ENCODE data around the gene TMEM140.
"Not testable (repeated sequence)": the region's sequence is repeated elsewhere in the genome, so short reads cannot be mapped to it uniquely, and the experiment has no call there.

TMEM140 gene

DNA sequence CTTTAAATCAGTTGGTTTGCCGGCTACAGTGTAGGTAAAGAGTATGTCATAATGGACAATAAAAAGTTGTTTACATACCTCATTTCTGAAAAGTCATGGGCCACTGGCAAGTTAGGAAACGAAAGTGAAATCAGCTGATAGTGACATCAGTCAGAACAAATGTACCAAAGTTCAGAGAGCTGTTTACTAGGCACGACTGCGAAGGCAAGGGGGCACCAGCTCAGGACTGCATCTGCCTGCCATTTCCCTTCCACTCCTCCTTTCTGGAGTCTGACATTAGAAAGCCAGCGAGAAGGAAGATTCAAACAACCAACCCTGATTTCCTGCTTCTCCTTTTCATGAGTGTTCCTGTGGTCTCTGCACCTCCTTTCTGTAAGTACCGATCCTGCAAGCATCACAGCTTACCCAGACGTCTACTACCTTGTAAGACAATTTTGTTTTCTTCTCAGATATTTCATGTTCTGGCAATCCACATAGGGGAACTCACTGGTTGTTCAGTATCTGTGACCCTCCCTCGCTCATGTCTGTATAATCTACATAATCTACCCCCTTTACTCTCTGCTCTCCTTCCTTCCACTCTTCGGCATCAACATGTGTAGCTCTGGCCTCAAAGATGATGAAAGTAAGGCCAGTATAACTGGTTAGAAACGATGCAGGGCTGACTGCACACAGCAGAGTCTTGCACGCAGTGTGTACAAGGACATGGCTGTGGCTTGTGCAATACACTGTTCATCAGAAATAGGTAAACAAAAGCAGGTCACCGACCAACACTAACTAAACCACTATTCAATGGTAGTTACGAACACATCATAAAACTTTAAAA lies at the start of gene TMEM140:
TSS of gene TMEM140 (plus strand) at position 174 of the 823 bp plus-strand sequence. CDS start 16,370 bp downstream, outside the sequence.
- peak; percentile 8 for DNase-seq (ENCODE audit: low read depth)
- H3K4me3 ChIP-seq (ENCODE audit: low read depth, low read length): no peak within 1 kb of the TSS

DNA sequence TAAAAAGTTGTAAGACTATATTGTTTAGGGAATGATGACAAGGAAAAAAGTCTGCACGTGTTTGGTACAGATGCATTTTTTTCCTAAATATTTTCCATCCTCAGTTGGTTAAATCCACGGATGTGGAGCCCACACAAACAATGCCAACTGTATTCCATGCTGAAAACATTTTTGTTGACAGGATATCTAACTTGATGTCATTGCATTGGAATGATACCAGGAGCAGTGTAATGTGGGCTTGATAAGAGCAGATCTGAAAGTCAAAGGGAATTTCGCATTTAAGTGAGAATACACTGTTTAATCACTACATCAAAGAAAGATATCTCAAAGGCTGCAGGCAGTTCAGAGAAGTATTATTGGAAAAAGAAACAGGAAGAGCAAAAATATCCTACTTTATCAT lies 49.5 kb upstream of the TMEM140 start:
- H3K4me3 ChIP-seq (ENCODE audit: low read depth, low read length): no peak overlapping the region
- DNase-seq (ENCODE audit: low read depth): no peak

DNA sequence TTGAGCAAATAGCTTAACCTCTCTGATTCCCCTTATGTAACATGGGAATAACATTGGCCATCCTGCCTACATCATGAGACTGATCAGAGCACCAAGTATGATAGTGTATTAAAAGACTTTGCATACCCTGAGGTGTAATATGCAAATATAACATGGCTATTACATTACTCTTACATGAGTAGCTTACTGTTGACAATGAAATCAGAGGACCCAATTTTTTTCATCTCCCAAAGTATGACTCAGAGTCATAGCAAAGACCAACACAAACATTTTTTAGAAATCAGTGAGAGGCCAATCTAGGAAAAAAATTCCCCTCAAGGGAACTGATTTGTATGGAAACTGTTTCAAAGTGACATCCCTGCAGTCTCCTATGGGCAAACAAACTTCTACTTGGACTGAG lies 47.0 kb upstream of the TMEM140 start:
- no peak for DNase-seq (ENCODE audit: low read depth)
- no peak overlapping the region for H3K4me3 ChIP-seq (ENCODE audit: low read depth, low read length)

DNA sequence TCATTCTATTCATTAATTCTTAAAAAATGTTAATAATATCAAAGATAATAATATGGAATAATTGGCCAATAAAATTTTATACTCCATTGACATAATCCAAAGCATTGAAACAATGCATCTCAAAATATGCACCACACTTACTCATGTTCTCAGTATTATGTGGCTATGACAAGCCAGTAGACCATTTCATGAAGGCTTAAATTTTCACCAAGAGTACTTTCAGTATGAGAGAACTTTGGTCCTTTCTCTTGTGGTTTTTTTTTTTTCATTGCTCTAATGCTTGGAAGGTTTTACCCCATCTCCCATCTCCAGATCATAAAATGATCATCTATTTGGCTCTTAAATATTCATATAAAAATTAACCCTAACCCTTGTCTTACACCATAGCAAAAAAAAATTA lies 45.5 kb upstream of the TMEM140 start:
- DNase-seq (ENCODE audit: low read depth): no peak
- H3K4me3 ChIP-seq (ENCODE audit: low read depth, low read length): no peak overlapping the region

DNA sequence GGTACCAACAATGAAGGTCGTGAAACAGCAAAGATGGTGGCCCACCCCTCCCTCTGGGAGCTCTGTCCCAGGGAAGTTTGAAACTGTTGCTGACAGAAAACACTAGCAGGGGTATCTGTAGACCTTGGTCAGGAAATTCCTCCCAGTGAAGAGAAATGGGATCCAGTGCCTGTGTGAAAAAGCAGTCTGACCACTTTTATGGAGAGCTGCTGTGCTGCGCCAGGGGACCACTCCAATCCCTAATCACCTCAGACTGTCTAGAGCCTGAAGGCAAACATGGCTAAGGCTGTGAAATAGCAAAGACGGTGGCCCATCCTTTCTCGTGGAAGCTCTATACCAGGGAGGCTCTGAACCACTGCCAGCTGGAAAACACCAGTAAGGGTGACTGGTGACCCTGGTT lies 38.3 kb upstream of the TMEM140 start:
- H3K4me3 ChIP-seq (ENCODE audit: low read depth, low read length): no peak overlapping the region
- DNase-seq (ENCODE audit: low read depth): no peak

DNA sequence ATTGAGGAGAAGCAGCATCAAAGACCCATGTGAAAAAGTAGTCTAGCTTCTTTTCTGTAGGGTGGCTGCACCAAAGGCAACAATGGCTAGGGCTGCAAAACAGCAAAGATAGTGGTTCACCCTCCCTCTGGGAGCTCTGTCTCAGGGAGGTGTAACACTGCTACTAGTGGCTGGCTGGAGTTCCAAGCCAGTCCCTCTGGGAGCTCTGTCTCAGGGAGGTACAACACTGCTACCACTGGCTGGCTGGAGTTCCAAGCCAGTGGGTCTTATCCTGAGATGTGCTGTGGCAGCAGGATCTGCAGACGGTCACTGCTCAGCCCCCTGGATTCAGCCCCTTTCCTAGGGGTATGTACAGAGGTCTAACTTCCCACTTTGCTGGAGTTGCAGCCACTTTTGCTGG lies 37.9 kb upstream of the TMEM140 start:
- no peak overlapping the region for H3K4me3 ChIP-seq (ENCODE audit: low read depth, low read length)
- no peak for DNase-seq (ENCODE audit: low read depth)

DNA sequence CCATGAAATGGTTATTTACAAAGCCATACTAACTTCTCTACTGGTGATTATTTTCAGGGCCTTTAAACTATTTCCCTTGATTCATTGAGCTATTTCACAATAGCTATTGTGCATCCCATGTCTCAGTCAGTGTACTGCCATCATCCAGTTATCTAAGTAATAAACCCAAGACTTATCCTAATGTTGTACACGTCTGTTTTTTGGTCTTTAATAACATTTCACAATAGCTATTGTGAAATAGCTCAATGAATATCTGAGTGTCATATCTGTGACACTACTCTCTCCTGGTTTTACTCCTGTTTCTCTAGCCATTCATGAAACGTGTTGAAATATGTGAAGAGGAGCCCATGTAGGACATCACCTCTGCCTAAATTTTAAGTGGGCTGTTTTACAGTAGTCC lies 36.5 kb upstream of the TMEM140 start:
- H3K4me3 ChIP-seq (ENCODE audit: low read depth, low read length): no peak overlapping the region
- no peak for DNase-seq (ENCODE audit: low read depth)

DNA sequence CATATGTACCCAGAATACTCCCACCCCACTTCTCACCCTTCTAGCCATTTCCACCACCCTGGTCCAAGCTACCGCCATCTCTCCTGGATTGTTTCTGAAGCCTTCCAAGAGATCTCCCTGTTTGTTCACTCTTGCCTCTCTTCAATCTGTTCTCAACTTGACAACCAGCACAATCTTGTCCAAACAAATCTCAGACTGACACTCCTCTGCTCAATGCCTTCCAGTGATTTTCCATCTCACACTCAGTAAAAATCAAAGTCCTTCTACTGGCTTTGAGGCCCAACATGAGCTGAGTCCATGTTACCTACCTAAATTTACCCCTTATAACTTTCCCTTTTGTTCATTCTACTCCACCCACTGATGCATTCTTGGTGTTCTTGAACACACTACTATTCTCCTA lies 33.2 kb upstream of the TMEM140 start:
- no peak for DNase-seq (ENCODE audit: low read depth)
- no peak overlapping the region for H3K4me3 ChIP-seq (ENCODE audit: low read depth, low read length)

DNA sequence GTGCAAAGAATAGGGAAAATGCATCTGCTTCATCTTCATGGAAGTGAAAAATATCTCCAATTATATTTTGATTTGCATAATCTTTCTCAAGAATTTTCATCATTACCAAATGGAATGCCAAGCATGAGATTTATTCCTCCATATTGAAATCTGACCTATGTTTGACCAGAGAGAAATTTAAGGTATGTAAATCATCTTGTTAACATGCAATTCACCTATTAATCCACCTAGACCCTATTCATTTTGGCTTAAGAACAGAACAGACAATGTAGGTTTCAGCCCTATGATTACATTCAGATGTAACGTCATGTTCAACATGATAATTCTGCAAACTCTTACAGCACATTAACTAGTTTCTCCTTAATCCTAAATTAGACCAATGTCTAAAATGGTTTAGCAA lies 30.8 kb upstream of the TMEM140 start:
- DNase-seq (ENCODE audit: low read depth): no peak
- no peak overlapping the region for H3K4me3 ChIP-seq (ENCODE audit: low read depth, low read length)

DNA sequence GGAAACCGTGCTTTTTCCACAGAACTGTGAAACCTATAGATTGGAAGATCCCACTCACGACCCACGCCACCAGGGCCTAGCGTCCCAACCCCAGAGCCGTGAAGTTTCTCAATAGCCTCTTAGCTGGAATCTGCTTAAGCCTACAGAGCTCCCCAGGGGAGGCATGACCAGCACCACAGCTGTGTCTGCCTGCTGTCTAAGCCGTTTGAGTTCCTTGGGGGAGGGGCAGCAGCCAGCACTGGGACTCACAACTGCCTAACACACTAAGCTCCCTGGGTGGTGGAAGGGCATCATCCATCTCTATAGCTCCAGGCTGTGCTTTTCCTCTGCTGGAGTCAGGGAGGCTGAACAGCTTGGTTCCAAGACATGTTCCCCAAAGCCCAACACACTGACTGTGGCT lies 26.0 kb upstream of the TMEM140 start:
- no peak for DNase-seq (ENCODE audit: low read depth)
- H3K4me3 ChIP-seq (ENCODE audit: low read depth, low read length): no peak overlapping the region

DNA sequence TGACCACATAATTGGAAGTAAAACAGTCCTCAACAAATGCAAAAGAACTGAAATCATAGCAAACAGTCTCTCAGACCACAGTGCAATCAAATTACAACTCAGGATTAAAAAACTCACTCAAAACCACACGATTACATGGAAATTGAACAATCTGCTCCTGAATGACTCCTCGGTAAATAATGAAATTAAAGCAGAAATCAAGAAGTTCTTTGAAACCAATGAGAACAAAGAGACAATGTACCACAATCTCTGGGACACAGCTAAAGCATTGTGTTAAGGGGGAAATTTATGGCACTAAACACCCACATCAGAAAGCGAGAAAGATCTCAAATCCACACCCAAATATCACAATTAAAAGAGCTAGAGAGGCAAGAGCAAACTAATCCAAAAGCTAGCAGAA lies 23.2 kb upstream of the TMEM140 start:
- not testable (repeated sequence) for H3K4me3 ChIP-seq (ENCODE audit: low read depth, low read length); DNase-seq (ENCODE audit: low read depth)

DNA sequence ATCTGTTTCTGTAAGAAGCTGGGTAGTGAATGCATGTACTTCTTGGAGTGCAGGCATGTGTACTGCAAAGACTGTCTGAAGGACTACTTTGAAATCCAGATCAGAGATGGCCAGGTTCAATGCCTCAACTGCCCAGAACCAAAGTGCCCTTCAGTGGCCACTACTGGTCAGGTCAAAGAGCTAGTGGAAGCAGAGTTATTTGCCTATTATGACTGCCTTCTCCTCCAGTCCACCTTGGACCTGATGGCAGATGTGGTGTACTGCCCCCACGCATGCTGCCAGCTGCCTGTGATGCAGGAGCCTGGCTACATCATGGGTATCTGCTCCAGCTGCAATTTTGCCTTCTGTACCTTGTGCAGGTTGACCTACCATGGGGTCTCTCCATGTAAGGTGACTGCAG lies 18.9 kb upstream of the TMEM140 start:
- DNase-seq (ENCODE audit: low read depth): no peak

DNA sequence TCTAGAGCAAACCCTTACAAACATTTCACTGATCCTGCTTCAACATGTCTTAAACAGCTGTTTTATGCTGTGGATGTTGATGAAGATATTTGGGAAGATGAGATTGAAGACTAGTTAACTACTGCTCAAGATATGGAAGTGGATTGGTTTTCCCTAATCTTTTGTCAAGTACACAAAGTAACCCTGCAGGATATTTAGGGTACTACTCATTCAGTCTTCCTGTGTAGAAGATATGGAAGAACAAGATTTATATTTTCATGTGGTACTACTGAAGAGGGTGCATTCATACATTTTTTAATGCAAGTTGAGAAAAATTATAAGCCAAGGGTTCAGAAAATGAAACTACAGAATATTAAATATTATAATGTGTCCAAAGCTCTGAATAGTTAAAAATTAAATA lies 18.3 kb upstream of the TMEM140 start:
- H3K4me3 ChIP-seq (ENCODE audit: low read depth, low read length): no peak overlapping the region
- DNase-seq (ENCODE audit: low read depth): no peak

More for the DNA sequence above, 18.9 kb upstream of the TMEM140 start:
- no peak overlapping the region for H3K4me3 ChIP-seq (ENCODE audit: low read depth, low read length)

DNA sequence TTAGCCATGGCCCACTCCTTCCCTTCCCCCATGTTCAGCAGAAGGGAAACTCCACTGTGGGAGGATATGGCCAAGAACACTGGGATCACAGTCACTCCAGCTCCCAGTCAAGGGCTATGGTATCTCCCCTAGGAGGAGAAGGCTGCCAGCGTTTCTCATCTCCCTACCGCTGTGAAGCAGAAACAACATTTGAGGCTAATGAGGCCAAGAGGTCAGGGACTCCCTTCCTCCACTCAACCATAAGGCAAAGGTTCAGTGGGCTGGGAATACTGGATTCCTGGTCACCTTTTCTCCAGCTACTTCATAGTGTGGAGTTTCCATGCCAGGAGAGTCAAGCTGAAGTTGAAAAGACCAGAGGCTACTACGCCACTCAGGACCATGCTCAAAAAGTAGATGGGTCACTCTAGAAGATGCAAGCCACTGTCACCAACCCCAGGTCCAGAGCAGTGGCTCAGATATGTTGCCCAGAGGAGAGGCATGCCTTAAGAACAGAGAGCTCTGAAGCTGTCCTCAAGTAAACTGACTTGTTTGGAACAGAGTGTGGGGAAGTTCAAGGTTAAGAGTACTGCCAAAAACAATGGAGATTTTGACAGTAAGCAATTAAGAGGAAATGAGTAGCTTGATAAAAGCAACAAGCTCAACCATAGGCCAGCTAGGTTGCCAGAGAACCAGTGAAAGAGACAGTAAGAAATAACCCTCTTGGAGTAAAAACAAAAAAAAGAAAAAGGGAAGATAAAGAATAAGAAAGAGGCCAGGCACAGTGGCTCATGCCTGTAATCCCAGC lies 3.8 kb upstream of the TMEM140 start:
- DNase-seq (ENCODE audit: low read depth): no peak
- no peak overlapping the region for H3K4me3 ChIP-seq (ENCODE audit: low read depth, low read length)

DNA sequence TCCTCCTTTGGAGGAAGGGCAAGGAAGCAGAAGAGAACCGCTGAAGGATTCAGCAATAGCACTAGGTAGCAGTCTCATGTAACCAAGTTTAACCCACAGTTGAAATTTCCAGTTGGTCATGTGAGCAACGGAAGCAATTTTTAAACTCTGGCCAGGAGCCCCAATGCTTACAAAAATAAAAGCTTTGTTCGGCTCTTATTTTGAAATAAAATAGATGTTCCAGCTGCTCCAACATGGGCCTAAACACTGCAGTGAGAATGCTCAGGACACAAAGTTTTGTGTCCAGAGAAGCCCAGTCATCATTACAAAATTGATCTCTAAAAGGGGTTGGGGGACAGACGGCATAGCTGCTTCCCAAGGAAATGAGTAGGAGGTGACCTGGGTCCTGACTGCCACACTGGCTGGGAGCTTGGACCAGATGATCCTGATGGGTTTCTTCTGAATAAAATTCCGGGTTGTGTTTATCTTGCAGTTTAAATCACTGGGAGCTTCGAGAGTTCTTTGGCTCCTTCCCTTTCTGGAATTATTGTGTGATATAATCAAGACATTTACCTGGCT lies 452 bp upstream of the TMEM140 start:
- no peak overlapping the region for H3K4me3 ChIP-seq (ENCODE audit: low read depth, low read length)

DNA sequence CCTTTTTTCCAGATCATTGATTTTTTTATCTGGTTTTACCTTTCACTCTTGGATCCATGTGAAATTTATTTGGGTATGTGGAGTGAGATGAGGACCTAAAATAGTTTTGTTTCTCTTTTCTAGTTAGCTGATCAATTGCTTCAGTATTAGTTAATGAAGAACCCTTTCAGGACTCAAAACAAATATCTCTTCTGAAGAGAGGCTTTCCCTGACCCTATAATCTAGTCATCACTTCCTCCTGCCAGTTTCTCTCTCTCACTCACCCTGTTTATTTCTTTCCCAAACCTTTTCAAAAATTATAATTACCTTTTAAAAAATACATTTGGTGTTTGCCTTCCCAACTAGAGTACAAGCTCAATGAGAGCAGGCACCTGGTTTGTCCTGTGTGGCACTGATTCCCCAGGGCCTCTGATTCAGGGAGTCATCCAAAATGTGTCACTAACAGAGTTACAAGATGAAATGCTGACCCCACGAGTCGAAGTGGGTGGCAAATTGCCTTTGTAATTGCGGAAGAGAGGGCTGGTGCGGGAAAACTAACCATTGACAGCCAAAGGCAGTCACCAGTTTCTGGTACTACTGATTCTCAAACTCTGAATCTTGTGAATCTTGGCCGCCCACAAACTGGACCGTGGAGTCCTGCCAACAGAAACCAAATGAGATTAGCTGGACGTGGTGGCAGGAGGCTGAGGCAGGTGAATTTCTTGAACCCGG lies 2.4 kb downstream of the TMEM140 start:
- DNase-seq (ENCODE audit: low read depth): no peak
- H3K4me3 ChIP-seq (ENCODE audit: low read depth, low read length): no peak overlapping the region

More for the DNA sequence above, 452 bp upstream of the TMEM140 start:
- DNase-seq (ENCODE audit: low read depth): no peak

DNA sequence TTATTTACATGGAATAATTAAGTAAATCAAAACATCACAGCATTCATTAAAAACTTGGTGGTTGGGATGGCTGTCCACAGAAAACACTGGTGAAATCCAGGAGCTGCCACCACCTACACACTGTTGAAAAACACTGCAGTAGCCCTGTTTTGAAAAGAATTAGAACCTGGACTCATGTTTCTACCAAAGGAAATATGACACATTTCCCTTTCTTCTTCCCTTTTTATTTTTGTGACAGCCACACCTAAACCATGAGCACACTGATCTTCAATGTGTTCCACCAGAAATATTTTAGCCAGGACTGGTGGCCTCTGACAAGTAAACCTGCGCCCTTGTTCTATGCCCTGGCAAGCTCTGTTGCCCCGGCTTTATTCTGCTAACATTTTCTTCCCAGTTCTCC lies 3.3 kb downstream of the TMEM140 start:
- H3K4me3 ChIP-seq (ENCODE audit: low read depth, low read length): no peak overlapping the region
- no peak for DNase-seq (ENCODE audit: low read depth)

DNA sequence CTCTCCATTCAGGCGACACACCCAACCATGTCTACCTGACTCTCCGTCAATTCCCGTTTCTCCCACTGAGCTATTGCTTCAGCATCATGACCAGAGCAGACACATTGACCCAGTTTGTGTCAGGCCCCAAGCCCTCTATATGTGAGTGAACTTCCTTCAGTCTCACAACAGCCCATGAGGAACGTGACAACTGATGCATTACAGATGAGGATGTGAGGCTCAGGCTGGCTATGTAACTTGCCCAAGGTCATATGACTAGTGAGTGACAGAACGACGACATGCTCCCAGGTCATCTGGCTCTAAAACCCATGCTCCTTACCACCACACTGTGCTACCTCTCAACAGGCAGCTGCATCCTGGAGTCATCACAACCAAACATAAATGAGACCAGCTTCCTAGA lies 3.7 kb downstream of the TMEM140 start:
- DNase-seq (ENCODE audit: low read depth): no peak
- H3K4me3 ChIP-seq (ENCODE audit: low read depth, low read length): no peak overlapping the region

DNA sequence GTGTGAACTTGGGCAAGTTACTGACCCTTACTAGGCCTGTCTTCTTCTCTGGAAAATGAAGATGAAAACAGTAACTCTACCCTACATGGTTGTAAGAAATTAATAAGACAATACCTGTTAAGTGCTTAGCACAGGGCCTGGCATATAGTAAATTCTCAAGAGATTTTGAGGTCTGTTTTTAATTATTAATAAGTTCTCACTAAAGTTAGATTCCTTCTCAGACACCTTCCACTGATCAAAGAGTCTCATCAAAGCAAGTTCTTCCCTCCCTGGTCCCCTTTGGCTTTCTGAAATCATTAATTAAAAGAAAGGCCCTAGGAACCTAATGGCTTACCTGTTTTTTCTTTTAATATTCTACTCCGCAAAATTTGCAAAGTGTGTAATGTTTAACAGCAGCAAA lies 4.6 kb downstream of the TMEM140 start:
- DNase-seq (ENCODE audit: low read depth): no peak
- H3K4me3 ChIP-seq (ENCODE audit: low read depth, low read length): no peak overlapping the region

DNA sequence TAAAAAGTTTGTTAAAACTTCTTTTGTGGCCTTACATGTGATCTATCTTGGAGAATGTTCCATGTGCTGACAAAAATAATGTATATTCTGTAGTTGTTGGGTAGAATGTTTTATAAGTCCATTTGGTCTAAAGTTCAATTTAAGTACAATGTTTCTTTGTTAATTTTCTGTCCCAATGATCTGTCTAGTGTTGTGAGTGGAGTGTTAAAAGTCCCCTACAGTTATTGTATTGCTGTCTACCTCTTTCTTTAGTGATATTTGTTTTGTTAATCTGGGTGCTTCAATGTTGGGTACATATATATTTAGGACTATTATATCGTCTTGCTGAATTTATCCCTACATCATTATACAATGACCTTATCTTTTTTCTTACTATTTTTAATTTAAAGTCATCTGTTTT lies 6.9 kb downstream of the TMEM140 start:
- no peak overlapping the region for H3K4me3 ChIP-seq (ENCODE audit: low read depth, low read length)
- DNase-seq (ENCODE audit: low read depth): no peak

Measured in skeletal muscle cell (primary cell).